Lower leg skin (tissue), 4 donors: Measurements from ENCODE around the gene ZMYND8. TPM values are rescaled to one million over a fixed set of nuclear protein-coding genes. Genes with fewer than 3 reads are reported as not detected.

Experiments
- DNase-seq, 2 donors: peaks; one replicate each; pipeline ENCODE4 v3.0.0-alpha.2; 2019; ENCODE audit warnings: low spot score in 2 of 2
- H3K4me3 ChIP-seq: fragments of 200-600 bp; sonication (generic); 2 replicates; pipeline ENCODE4 v1.5.1; 2017; ENCODE audit warnings: mild to moderate bottlenecking, low read depth; ENCODE audit not compliant: poor library complexity, severe bottlenecking
- POLR2A ChIP-seq, 2 donors: fragments of 450-650 bp; IDR thresholded peaks; one replicate each; pipeline ENCODE4 v1.6.1; 2016 to 2017; ENCODE audit warnings: antibody characterized with exemption in 2 of 2, mild to moderate bottlenecking in 1 of 2, moderate library complexity in 1 of 2
- WGBS, 2 donors: methylation state at CpG; one replicate each; pipeline ENCODE4 v1.1.5; 2018; 5-methylcytosine and 5-hydroxymethylcytosine counted together
- intact Hi-C: fragments of 100-400 bp; cut with DNase I; formaldehyde crosslinking; loops from one replicate; pipeline ENCODE4 v1.15.0; 2023; ENCODE audit warnings: low total_unique reads
- total RNA-seq, 4 donors: library from RNA; depleted of rRNA; stranded (reverse); fragments of >200 nt; gene quantifications; one replicate each; pipeline ENCODE4 v1.1.0, GENCODE V29; 2016
- TF ChIP-seq, protein P1 (sequence below), 3 donors: fragments of 450-650 bp; IDR thresholded peaks; one replicate each; pipeline ENCODE4 v1.5.1; 2016; ENCODE audit warnings: antibody characterized with exemption in 3 of 3, mild to moderate bottlenecking in 3 of 3, moderate library complexity in 2 of 3

The ZMYND8 gene
- total RNA-seq, 4 donors from 2014 or later: 42.2 to 79.0 (median 65.4) TPM

DNA sequence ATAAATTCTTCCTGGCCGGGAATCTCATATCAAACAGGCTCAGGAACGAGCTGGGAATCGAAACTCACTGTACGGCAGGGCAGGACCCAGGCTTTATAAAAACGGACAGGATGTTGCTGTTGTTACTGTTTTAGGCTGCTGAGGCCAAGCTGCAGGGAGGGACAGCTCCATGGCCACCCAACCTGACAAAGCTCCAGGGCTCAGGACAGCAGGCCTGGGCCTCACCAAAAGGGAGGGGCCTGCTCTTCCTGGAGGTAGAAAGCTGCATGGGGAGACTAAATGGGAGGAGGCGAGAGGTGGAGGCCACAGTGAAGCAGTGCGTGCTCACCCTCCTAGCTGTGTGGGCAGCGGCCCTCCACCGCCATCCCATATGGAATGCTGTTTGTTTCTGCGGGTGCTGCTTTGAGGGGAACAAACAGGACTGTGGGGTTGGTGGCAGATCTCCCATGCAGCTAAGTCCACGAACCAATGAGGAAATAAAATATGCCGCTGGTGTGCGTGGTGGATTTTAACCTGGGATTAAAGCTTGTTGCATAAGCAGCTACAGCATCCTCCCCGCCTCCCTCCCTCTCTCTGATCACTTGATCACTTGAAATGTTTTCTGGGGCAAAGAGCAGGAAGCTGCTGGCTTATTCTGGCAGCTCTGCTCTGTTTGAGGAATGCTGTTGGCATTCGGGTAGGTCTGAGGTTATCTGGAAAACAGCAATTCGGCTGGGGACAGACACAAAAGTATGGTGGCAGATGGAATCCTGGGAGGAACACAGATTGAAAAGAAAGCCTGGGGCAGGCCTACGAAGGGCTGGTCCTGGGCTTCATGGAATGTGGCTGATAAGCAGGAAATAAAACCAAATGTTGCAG is 2.4 kb upstream of the ZMYND8 start:
- DNase-seq: peak; percentile 93 to 96
- intact Hi-C loops: no loop called here
- TF ChIP-seq, protein P1, sequence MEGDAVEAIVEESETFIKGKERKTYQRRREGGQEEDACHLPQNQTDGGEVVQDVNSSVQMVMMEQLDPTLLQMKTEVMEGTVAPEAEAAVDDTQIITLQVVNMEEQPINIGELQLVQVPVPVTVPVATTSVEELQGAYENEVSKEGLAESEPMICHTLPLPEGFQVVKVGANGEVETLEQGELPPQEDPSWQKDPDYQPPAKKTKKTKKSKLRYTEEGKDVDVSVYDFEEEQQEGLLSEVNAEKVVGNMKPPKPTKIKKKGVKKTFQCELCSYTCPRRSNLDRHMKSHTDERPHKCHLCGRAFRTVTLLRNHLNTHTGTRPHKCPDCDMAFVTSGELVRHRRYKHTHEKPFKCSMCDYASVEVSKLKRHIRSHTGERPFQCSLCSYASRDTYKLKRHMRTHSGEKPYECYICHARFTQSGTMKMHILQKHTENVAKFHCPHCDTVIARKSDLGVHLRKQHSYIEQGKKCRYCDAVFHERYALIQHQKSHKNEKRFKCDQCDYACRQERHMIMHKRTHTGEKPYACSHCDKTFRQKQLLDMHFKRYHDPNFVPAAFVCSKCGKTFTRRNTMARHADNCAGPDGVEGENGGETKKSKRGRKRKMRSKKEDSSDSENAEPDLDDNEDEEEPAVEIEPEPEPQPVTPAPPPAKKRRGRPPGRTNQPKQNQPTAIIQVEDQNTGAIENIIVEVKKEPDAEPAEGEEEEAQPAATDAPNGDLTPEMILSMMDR (IDR thresholded peaks at IDR 0.05): peak in 1 of 3 donors; percentile 38
- no peak for TF ChIP-seq POLR2A (IDR thresholded peaks at IDR 0.05)
- WGBS, 2 donors: 8 to 11% methylated on average over 17 of the region's 17 CpGs
- H3K4me3 ChIP-seq: no peak overlapping the region

DNA sequence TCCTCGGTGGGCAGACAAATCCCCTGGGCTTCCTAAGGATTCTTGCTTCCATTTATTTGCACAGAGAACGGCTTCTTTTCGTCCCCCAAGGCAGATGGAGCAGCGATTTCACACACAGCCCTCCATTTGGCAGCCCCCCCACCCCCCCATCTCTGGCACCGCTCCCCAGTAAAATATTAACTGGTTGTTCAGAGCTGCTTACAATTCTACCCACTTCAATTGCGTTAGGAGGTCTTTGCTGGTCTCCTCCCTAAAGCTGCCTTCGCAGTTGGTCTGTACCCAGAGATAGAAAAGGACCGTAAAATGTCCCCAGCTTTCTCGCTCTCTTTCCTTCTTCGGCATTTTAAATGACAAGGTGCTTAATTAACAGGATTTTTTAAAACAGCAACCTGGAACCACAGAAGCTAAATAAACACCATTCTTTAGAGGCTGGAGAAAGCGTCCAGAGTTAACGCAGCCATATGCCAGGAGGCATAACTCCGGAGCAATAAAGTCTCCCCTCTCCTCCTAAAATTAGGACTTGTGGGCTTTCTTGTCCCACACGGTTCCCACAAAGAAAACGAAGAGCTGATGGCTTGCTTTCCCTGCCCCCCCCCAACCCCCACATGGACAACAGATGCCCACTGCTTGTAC is 1.7 kb upstream of the ZMYND8 start:
- H3K4me3 ChIP-seq: no peak overlapping the region
- TF ChIP-seq, protein P1 (IDR thresholded peaks at IDR 0.05): no peak
- no peak for TF ChIP-seq POLR2A (IDR thresholded peaks at IDR 0.05)
- 21 to 24% methylated on average over 15 of the region's 15 CpGs for WGBS, 2 donors

DNA sequence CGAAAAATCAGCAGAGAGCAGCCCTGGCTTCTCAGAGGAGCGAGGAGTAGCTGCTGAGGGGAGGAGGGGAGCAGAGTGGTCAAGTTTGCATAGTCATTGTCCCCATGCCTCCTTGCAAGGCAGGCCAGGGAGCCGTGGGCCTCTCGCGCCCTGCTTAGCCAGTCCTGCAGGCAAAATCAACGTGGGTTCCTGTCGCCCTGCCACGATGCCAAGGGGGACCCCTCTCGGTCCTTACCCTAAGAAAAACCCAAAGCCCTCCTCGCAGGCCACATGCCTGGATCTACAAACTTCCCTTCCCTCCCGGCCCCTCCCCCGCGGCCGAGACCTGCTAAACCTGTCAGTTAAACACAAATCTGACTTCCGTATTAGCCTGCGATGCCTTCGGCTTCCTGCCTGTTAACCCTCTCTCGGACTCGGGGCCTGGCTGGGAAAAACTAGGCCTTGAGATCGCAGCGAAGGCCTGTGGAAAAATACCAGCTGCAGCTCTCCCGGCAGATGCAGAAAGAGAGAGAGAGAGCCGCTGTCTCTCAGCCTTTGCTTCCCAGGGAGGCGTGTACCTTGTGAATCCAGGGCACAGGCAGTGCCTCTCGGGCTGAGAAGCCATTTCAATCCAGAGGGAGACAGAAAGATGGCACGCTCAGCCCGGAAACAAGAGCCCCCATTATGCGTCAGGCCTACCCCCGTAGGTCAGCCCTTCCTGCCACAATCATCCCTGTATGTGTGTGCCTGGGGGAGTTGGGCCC is 968 bp upstream of the ZMYND8 start:
- no peak overlapping the region for H3K4me3 ChIP-seq
- DNase-seq: peak; percentile 88 to 96
- intact Hi-C loops: no loop called here
- WGBS, 2 donors: 5 to 6% methylated on average over 29 of the region's 29 CpGs
- TF ChIP-seq, protein P1 (IDR thresholded peaks at IDR 0.05): no peak
- TF ChIP-seq POLR2A (IDR thresholded peaks at IDR 0.05): no peak

More for the DNA sequence above, 1.7 kb upstream of the ZMYND8 start:
- no peak for DNase-seq
- intact Hi-C loops: no loop called here

DNA sequence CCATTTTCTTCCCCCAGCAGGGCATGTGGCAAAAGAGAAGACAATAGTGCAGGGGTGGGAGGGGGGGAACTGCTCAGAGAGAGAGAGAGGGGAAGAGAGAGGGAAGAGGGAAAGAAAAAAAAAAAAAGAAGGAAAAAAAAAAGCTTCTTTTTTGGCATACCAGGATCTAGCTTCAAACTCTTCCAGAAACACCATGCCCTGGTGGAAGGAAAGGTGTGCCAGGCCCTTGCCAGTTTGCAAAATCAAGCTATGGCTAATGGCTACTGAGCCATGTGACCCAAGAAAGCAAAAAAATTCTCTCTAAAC is 326 bp downstream of the ZMYND8 start:
- intact Hi-C loops: no loop called here
- no peak for DNase-seq
- no peak overlapping the region for H3K4me3 ChIP-seq
- no peak for TF ChIP-seq POLR2A (IDR thresholded peaks at IDR 0.05)
- TF ChIP-seq, protein P1 (IDR thresholded peaks at IDR 0.05): no peak

DNA sequence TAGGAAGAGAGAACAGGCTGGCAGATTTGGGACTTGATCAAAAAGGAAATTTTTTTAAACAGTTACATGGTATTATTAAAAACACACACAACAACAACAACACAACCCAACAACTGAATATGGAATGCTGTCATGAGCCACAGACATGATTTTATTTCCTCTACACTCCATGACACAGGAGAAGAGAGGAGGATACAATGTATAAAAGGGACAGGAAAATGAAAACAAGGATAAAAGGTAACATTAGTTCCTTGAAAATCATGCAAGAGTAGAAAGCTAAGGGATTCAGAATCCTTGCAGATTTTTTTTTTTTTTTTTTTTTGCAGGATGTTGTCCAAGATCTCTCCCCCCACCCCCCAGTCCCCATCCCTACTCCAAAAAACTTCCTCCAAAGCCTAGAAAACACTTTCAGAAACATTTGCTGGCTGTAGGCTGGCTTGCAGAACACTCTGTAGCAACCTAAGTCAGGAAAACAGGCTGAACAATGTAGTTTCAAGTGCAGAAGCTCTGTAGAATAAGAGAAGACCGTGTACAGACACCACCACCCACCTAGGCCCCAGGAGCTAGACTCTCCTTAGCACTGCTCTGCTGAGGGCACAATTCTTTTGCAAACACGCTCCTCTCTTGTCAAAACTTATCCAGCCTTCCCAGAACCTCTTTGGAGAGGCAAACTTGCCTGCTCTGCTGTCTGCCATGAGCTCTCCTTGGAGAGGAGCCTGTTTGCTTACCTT is 845 bp downstream of the ZMYND8 start:
- no peak for DNase-seq
- H3K4me3 ChIP-seq: peak overlapping the region; percentile 16
- 30% methylated on average over 2 of the region's 2 CpGs for WGBS, 2 donors
- intact Hi-C loops: no loop called here
- TF ChIP-seq, protein P1 (IDR thresholded peaks at IDR 0.05): no peak
